Subcutaneous adipose tissue (tissue), 4 donors: Measurements from ENCODE around the gene NELFA. TPM values are rescaled to one million over a fixed set of nuclear protein-coding genes. Genes with fewer than 3 reads are reported as not detected.

Source experiments
- total RNA-seq, 4 donors: library from RNA; depleted of rRNA; stranded (reverse); fragments of >200 nt; gene quantifications; one replicate each; pipeline ENCODE4 v1.1.0, GENCODE V29; 2016
- TF ChIP-seq, protein P1 (sequence below): fragments of 450-650 bp; IDR thresholded peaks from one replicate; pipeline ENCODE4 v1.5.1; 2016; ENCODE audit warnings: low read depth, mild to moderate bottlenecking, control low read depth, antibody characterized with exemption, moderate library complexity

The NELFA gene
- total RNA-seq, 4 donors from 2014 or later = 7.8 to 30.5 (median 16.3) TPM

DNA sequence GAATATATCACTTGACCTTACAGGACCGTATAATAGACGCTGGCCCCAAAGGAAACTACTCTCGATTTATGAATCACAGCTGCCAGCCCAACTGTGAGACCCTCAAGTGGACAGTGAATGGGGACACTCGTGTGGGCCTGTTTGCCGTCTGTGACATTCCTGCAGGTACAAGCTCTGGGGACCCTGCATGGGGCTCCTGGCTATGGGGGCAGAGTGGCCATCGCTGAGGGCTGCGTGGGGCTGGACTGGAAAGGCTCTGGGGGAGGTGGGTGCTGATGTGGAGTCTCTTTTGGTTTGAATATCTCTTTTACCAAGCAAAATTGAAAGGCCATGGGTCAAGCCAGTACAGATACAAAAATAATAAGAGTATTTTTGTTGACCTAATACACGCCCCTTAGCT lies 33.9 kb downstream of the NELFA start:
- TF ChIP-seq, protein P1, sequence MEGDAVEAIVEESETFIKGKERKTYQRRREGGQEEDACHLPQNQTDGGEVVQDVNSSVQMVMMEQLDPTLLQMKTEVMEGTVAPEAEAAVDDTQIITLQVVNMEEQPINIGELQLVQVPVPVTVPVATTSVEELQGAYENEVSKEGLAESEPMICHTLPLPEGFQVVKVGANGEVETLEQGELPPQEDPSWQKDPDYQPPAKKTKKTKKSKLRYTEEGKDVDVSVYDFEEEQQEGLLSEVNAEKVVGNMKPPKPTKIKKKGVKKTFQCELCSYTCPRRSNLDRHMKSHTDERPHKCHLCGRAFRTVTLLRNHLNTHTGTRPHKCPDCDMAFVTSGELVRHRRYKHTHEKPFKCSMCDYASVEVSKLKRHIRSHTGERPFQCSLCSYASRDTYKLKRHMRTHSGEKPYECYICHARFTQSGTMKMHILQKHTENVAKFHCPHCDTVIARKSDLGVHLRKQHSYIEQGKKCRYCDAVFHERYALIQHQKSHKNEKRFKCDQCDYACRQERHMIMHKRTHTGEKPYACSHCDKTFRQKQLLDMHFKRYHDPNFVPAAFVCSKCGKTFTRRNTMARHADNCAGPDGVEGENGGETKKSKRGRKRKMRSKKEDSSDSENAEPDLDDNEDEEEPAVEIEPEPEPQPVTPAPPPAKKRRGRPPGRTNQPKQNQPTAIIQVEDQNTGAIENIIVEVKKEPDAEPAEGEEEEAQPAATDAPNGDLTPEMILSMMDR = no peak

DNA sequence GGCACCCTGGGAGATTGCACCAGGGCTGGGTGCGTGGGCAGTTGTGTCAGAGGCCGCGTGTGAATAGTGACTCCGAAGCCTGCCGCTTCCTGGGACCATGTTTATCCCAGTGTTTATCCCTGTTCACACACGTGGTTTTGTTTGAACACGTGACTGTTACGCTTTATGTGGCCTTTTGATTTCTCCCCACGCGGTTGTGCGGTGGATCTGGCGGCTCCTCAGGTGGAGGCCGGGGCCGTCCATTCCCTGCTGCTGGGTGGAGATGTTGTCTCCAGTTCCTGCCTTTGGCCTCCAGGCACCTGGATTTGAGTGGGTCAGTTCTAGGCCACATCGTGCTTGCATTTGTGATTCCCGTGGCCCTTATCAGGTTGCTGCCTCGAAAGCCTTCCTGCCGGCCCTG lies 35.1 kb downstream of the NELFA start:
- TF ChIP-seq, protein P1 = no peak

DNA sequence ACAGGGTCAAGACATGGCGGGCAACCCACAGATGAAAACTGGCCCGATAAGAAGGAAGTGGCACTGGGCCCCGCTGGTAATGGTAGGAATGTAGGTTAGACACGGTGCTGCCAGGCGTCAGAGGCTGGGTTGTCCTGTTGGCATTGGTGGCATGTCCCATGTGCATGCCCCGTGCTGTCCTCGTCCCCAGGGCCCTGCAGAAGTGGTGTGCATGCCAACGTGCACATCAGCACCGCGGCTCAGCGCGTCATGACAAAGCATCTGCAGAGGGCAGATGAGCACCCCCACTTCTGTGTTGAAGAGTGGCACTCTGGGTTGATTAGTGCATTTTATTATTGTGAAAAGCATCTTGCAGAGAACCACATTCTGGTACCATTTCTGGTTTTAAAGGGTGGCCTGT lies 35.6 kb downstream of the NELFA start:
- TF ChIP-seq, protein P1 = no peak

DNA sequence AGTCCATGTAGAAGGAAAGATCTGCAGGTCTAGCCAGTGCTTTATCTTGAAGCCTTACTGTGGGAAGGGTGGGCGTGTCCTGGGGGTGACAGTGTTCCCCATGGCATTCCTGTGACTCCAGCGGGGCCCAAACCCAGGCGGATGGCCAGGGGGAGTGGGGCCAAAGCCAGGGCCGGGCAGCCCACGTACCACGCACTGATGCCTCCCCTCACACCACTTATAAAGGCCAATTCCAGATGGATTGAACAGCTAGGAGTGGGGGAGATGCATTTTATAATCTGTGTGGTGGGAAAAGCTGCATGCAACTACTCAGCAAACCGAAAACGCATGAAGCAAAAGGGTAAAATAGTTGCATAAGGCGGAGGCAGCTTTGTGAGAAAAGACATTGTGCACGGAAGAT lies 36.4 kb downstream of the NELFA start:
- TF ChIP-seq, protein P1 = no peak

DNA sequence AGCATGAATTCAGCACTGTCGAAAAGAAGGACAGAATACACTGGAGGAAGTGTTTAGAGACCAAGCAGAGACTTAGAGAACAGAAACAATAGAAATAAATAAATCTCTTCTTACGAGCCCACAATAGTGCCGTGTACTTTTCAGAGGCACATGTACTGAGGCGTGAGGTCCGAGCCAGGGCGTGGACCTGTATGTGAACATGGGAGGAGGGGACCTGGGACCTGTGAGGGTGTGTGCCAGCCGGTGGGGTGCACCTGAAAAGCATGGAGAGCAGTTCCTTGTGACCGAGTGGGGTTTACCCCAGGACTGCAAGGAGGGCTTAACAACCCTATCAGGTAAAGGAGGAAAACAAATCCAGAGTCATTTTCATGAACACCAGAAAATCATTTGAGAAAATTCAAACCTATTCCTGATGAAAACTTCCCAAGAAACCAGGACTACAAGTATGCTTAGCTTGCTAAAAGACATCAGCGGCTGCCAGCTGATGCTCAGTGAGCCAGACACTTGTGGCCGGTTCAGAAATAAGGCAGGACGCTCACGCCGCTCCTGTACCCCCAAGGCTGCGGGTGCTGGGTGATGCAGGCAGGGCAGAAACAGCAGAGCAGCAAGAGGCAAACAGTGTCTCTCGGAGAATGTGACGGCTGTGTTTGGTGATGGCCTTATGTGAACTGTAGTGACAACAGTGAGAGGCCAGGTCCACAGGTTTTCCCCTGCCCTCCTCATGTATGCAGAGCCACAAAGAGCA lies 37.1 kb downstream of the NELFA start:
- TF ChIP-seq, protein P1 = no peak

DNA sequence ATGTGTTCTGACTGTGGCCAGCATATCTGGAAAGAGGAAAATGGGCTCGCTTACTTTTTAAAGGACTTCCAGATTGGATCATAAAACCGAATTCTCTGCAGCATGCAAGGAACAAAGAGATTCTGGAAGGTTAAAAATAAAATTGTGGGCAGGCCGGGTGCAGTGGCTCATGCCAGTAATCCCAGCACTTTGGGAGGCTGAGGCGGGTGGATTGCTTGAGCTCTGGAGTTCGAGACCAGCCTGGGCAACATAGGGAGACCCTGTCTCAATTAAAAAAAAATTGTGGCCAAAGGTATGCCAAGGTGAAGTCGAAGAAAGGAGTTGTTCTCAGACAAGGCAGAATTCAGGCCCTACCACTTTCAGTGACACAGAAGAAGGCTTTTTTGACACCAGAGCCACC lies 37.8 kb downstream of the NELFA start:
- TF ChIP-seq, protein P1 = no peak

DNA sequence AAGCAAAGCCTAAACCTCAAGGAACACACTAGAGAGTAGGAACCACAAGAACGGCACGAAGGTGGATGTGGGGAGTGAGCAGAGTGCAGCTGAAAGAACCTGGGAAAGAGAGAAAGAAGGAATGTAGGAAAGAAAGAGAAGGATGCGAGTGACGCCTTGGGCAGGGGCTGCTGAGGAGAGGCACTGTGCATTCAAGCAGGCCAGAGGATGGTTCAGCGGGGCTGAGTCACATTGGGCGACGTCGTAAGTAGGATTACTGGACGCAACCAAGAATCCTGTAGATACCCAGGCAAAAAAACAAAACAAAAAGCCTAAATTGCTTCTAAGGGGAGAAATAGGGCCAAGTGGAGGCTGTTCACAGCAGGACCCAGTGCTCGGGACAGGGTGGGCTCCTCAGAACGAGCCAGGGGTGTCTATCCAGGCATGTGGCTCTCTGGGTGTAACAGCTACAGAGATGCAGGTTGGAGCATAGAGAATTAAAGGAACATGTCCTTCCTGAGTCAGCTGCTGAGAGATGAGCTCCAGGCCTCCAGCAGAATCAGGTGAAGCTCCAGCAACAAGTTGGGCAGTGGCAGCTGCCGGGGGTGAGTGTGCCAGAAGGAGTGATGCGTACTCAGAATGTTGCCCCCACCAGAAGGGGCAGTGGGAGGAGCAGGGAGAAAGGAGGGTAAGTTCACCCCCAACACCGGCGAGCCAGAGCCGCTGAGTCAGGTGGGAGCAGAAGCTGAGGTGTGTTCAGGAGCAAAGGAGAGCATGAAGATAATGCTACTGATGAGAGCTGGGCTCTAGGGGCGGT lies 38.6 kb downstream of the NELFA start:
- TF ChIP-seq, protein P1 = no peak
